ENCODE data around the gene FAM131A. TPM values are rescaled to one million over a fixed set of nuclear protein-coding genes. Genes with fewer than 3 reads are reported as not detected.
A peak's percentile ranks its signal among the peaks of the same experiment; 100 is the strongest.

Gene FAM131A
- total RNA-seq, 1 donor from 2014 or later = 43.3 TPM

DNA sequence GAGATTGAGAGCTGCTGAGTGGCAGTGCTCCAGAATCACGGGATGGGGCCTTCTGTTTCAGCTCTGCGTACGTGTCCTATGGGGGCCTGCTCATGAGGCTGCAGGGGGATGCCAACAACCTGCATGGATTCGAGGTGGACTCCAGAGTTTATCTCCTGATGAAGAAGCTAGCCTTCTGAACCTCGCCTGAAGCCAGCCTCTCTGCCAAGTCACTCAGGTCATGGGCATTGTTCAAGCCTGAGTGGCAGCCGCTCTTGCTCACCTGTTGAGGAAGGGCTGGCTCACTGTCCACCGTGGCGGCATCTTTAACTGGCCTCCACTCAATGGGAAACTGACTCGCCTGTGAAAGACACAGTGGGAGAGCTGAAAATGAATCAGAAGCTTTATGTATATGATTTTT, 30.7 kb downstream of the FAM131A start:
- no peak for DNase-seq (ENCODE audit: low spot score)
- intact Hi-C loops (cut with DNase I) = no loop called here

DNA sequence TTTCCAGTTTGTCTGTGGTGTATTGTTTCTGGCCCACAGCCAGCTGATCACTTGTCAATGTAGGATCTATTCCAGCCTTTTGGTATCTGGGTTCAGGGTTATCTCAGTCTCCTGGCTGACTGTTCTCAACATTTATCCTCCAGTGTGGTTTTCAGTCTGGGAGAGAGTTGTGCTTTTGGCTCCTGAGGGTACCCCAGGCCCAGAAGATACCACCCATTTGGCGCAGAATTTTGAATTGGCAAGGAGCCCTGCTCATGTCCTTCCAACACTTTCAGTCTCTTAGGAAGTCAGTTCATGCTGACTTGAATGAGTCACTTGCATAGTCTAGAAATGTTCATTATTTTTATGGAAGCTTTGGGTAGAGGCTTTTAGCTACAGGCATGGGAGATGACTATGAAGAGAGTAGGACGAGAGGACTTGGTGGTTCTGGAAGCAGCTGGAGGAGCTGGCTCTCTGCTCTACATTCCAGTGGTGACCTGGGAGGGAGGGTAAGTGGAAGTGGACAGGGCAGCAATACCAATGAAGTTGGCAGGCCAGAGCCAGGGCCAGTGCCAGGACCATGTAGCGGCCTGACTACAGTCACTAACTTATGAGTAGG, 31.3 kb downstream of the FAM131A start:
- no peak for DNase-seq (ENCODE audit: low spot score)
- intact Hi-C loops (cut with DNase I) = no loop called here

DNA sequence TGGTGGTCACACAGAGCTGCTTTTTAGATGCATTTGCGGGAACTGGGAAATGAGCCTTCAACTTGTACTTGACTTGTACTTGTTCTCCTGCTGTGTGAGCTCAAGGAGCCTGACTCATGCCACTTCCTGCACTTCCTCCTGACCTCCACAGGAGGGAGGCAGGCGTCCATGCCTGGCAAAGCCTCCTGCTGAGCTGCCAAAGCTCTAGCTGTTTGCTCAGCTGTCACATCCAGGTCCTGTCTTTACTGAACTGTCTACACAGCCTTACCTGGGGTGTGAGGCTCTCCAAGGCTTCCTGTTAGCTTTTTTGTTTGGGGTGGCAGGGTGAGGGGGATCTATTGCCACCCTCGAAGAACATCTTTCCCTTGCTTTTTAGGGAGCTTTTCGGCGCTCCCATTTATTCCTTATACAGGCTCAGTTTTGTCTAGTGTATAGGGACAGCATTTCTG, 34.2 kb downstream of the FAM131A start:
- intact Hi-C loops (cut with DNase I) = loop anchor here (1.0 to 5.0 kb wide), 5 partner anchors 46 to 406 kb away; no protein-coding TSS in a partner anchor
- DNase-seq (ENCODE audit: low spot score) = no peak

DNA sequence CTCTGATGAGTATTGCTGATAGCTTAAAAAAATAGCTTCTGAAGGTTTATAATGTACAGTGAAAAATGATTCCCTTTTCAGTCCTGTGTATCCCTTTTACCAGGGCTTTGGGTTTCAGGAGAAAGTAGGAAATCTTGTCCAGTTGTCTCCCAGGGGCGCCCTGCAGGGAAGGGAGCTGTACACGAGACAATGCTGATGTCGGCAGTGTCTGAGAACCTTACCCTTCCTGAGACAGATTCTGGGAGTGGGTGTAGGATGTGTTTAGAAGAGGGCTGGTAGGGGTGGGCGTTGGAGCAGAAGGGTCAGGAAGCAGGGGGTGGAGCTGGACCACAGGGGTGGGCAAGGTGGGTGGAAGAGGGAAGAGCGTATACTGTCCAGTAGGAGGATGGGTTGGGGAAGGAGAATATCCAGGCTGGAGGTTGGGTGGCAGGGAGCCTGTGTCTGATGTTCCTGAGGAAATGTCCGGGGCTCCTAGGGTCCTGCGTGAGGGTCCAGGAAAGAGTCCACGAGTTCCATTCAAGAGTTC, 35.0 kb downstream of the FAM131A start:
- intact Hi-C loops (cut with DNase I) = loop anchor here (5.0 kb wide), 3 partner anchors 45 to 405 kb away; no protein-coding TSS in a partner anchor
- DNase-seq (ENCODE audit: low spot score) = no peak

DNA sequence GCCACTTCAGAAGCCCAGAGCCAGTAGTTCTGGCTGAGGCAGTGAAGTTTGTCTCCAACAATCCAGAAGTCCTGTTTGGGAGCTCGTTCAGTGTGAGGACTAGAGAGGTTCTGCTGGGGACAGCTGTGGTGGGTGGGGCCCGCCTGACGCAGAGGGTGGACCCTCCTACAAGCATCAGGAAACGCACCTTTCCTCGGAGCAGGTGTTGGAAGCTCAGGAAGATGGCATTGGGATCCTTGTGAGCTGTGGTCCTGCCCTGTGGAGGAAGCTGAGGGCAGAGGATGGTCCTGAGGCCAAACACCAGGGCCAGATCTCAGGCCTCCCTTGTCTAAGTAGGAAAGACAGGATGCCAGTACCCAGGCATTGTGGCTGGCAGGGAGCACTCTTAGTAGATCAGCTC, 35.5 kb downstream of the FAM131A start:
- intact Hi-C loops (cut with DNase I) = loop anchor here (5.0 kb wide), 3 partner anchors 44 to 404 kb away; no protein-coding TSS in a partner anchor
- no peak for DNase-seq (ENCODE audit: low spot score)

DNA sequence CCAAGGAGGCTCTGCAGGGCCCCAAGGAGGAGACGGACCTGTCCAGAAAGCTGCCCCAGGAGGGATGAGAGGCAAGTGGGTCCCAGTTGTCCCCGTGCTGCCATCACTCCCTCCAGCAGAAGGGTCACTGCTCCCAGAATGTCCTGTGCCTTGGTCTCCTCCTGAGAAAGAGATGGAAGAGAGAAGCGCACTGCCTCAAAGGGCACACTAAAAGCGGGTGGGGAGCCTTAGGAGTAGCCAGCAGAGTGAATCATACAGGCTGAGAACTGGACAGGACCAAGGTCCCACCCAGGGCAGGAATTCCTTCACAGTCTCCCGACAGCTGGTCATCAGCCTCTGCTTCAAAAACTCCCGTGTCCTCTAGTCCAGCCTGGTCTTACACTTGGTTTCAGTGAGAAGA, 36.0 kb downstream of the FAM131A start:
- no peak for DNase-seq (ENCODE audit: low spot score)

DNA sequence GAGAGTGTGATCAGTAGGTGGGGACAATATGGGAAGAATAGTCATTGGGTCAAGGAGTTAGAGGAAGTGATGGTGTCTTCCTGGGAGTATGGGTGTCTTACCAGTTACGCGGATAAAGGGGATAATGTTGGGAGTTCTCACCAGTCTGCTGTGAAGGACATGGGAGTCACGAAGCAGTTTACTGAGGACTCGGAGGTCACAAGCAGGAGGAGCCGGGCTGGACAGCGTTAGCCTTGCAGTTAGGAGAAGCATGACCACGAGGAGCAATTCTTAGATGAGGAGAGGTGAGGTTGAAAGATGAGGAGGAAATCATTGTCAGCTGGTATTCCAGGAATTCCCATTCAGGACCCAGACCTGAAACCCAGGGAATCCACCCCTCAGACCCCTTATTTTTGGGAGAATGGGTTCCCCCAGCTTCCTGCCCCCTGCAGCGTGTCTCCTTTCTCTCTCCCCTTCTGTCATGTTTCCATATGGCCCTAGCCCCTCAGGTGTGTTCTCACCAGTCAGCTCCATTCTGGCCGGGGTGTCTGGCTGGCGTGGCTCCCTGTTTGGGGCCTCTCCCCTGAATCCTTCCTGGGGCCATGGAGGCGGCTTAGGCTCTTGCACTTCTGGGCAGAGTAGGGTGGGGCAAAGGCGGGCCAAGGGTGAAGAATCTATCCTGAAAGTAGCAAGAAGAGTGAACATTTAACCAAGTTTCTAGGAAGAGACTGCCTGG, 38.5 kb downstream of the FAM131A start:
- intact Hi-C loops (cut with DNase I) = no loop called here

More for the DNA sequence above, 36.0 kb downstream of the FAM131A start:
- intact Hi-C loops (cut with DNase I) = loop anchor here (5.0 kb wide), 3 partner anchors 44 to 404 kb away; no protein-coding TSS in a partner anchor

DNA sequence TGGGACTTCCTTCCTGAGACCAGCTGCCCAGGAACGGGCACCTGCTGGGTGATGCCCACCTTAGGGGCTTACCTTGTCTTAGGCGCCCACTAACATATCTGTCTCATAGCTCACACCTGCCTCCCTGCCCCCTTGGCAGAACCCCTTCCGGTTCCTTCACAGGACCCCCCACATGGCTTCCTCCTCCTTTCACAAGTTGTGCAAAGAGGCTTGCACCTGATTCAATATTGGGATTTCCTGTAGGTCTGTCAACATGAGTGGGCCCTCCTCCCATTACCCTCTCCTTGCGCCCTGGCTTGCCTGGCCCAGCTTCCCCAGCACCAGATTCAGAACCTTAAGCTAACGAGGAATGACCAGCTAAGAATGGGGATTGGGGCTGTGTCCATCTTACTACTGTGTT, 40.0 kb downstream of the FAM131A start:
- no peak for DNase-seq (ENCODE audit: low spot score)
- intact Hi-C loops (cut with DNase I) = no loop called here

More for the DNA sequence above, 38.5 kb downstream of the FAM131A start:
- no peak for DNase-seq (ENCODE audit: low spot score)

DNA sequence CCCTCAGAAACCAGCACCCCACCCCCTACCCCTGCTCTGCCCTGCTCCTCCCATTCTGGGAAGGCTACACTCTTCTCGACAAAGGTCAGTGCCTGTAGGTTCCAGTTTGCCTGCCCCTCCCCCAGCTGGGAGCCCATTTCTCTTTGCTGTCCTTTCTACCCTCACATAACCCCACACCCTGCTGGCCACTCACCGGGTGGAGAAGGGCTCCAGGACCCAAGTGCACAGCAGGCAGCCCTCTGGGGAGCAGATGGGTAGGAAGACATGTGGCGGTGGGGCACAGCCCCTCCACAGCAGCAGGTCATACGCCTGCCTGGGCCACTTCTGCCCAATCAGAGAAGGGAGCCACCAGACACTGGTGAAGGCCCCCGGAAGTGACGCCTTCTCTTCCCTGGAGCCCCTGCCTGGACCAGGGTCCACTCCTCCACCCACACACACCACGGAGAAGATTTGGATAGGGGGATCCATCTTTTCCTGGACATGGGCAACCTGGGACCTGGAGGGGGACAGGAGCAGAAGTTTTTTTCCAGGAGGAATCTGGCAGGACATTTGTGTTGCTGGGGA, 40.6 kb downstream of the FAM131A start, which contains the start of gene THPO:
Gene THPO, minus strand, starts transcription at position 326 of the 564 bp plus-strand sequence. CDS start 1,948 bp downstream, outside the sequence.
- peak; percentile 74 for DNase-seq (ENCODE audit: low spot score)
- intact Hi-C loops (cut with DNase I) = no loop called here

DNA sequence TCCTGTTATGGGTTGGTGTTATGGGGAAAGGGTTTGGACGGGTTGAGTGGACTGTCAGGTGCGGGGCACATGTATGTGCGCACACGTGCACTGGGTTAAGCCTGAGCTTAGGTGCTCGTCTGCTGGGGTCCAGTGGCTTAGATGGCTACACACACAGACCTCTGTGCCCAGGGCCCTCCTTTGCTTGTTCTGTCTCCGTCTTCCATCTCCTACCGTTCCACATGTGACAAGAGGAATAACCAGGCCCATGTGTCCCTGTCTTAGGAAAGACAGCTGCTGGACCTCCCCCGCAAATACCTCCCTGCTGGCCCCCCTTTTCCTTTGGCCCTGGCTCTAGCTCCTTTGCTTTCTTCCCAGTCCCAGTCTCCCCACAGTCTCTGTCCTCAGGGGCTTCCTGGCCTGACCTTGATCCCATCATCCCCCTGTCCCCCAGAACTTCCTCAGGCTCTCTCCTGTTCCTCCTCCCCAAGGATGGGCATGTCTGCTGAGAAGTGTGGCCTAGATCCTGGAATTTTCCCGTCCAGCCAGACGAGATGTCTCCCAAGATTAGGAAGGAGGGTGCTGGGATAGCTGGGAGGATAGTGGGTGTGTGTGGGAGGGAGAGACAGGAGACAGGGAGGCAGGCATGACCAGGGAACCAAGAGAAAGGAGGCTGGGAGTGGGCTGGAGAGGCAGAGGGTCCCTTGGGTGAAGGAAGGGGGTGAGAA, 41.4 kb downstream of the FAM131A start:
- intact Hi-C loops (cut with DNase I) = no loop called here
- peak; percentile 38 for DNase-seq (ENCODE audit: low spot score)

DNA sequence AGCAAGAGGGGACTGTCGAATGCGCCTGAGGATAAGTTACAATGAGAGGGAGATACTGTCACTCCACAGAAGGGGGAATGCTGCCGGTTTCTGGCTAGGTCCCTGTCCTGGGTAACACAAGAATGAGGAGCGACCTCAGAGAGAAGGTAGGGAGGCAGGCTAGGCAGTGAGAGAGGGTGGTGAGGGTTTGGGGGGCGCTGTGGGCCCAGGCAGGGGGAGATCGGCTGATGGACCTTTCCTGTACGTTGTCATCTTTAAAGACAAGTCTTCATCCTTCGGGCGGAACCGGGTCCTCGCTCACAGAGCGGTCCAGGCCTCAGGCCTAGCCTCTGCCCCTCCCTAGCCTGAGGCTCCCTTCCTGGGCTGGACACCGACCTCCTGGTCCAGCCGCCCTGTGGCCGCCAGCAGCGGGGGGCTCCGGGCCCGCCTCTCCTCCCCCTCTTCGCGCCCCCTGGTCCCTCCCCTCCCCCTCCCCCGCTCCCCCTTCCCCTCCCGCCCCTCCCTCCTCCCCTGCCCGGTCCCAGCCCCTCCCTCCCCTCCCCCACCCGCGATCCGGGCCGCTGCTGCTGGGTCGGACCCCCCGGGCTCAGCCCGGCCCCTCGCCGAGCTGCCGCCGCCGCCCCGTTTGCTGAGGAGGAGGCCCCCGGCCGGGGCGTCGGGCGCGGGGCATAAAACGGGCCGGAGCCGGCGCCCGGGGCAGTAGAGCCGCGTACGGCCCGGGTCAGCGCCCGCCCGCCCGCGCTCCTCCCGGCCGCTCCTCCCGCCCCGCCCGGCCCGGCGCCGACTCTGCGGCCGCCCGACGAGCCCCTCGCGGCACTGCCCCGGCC, 42.2 kb downstream of the FAM131A start, which contains the start of gene CHRD:
Gene CHRD, plus strand, starts transcription at position 697 of the 827 bp plus-strand sequence. CDS start 265 bp downstream, outside the sequence.
- intact Hi-C loops (cut with DNase I) = no loop called here
- peak; percentile 70 for DNase-seq (ENCODE audit: low spot score)

DNA sequence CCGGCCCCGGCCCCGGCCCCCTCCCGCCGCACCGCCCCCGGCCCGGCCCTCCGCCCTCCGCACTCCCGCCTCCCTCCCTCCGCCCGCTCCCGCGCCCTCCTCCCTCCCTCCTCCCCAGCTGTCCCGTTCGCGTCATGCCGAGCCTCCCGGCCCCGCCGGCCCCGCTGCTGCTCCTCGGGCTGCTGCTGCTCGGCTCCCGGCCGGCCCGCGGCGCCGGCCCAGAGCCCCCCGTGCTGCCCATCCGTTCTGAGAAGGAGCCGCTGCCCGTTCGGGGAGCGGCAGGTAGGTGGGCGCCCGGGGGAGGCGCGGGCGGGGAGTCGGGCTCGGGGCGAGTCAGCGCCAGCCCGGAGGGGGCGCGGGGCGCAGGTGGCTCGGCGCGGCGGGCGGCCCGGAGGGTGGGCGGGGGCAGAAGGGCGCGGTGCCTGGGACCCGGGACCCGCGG, 42.8 kb downstream of the FAM131A start:
- DNase-seq (ENCODE audit: low spot score) = peak; percentile 80
- intact Hi-C loops (cut with DNase I) = no loop called here

DNA sequence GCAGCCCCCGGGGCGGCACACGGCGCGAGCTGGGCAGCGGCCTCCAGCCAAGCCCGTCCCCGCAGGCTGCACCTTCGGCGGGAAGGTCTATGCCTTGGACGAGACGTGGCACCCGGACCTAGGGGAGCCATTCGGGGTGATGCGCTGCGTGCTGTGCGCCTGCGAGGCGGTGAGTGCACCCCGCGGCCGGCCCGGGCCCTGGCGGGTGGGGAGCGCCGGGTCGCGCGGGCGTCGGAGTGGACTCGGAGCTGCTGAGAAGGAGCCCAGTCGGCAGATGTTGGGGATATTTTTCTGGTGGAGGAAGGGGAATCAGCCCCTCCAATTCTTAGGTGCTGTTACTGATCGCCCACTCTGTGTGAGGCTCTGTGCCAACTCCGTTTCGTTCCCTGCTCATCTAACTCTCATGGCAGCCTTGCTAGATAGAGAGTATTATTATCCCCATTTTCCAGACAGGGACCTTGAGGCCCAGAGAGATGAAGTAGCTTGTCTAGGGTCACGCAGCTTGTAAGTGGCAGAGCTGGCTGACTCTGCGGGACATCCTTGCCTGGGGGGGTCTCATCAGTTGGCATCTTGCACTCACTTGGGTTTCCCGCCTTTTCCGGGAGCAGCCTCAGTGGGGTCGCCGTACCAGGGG, 43.3 kb downstream of the FAM131A start:
- DNase-seq (ENCODE audit: low spot score) = peak; percentile 53
- intact Hi-C loops (cut with DNase I) = no loop called here

DNA sequence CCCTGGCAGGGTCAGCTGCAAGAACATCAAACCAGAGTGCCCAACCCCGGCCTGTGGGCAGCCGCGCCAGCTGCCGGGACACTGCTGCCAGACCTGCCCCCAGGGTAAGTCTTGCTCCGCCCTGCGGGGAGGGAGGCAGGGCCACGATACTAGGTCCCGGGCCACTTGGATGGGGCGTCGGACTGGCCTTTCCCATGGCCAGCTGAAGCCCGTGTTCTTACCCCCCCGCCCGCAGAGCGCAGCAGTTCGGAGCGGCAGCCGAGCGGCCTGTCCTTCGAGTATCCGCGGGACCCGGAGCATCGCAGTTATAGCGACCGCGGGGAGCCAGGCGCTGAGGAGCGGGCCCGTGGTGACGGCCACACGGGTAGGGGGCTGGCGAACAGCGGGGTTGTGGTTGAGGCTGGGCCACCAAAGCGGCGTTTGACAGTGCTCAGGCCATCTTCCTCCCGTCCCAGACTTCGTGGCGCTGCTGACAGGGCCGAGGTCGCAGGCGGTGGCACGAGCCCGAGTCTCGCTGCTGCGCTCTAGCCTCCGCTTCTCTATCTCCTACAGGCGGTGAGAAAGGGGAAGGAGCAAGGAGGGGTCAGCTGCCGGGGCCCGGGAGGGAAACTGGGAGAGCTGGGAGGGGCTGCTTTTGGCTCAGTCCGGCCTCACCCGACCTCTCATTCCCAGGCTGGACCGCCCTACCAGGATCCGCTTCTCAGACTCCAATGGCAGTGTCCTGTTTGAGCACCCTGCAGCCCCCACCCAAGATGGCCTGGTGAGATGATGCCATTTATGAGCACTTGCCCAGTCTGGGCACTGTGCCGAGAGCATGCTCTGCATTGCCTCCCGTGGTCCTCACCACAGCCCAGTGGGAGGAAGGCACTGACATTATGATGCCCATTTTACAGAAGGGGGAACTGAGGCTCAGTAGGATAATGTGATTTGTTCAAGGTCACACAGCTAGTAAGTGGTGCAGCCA, 44.1 kb downstream of the FAM131A start:
- DNase-seq (ENCODE audit: low spot score) = no peak
- intact Hi-C loops (cut with DNase I) = no loop called here

DNA sequence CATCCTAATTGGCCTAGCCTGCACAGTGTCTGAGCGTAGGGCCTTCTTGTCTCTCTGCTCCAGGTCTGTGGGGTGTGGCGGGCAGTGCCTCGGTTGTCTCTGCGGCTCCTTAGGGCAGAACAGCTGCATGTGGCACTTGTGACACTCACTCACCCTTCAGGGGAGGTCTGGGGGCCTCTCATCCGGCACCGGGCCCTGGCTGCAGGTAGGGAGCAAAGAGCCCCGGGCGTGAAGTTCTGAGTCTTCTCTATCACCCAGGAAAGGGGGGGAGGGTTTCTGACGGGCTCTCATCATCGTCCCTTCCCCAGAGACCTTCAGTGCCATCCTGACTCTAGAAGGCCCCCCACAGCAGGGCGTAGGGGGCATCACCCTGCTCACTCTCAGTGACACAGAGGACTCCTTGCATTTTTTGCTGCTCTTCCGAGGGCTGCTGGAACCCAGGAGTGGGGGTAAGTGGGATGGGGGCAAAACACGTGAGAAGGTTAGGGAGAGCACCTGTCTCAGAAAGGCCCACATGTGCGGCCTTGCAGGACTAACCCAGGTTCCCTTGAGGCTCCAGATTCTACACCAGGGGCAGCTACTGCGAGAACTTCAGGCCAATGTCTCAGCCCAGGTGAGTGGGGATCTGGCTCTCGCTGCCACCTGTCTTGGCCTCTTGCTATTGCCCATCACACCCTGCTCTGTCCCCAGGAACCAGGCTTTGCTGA, 45.1 kb downstream of the FAM131A start:
- intact Hi-C loops (cut with DNase I) = no loop called here
- no peak for DNase-seq (ENCODE audit: low spot score)

DNA sequence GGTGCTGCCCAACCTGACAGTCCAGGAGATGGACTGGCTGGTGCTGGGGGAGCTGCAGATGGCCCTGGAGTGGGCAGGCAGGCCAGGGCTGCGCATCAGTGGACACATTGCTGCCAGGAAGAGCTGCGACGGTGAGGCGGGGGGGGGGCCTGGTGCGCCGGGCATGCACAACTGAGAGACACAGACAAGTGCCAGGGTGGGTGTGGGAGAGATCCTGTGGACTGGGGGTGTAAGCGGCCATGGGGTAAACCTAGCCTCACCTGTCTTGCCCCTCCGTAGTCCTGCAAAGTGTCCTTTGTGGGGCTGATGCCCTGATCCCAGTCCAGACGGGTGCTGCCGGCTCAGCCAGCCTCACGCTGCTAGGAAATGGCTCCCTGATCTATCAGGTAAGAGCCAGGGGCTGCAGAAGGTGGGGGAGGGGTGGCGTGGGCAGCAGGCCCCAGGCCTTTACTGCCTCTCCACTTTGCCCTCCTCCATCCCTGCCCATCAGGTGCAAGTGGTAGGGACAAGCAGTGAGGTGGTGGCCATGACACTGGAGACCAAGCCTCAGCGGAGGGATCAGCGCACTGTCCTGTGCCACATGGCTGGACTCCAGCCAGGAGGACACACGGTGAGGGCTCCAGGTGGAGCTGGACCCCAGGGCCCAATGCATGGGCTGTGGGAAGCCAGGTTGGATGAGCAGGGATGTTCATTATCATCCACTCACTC, 45.8 kb downstream of the FAM131A start:
- no peak for DNase-seq (ENCODE audit: low spot score)
- intact Hi-C loops (cut with DNase I) = no loop called here
